K562 (cell line): ENCODE results near the gene ZKSCAN5. TPM values are rescaled to one million over a fixed set of nuclear protein-coding genes. Genes with fewer than 3 reads are reported as not detected.

Experiments
- ATAC-seq: fragments of 200-7000 bp; cut with Tn5 transposase; 3 replicates; pipeline ENCODE4 v1.9.1; 2020; ENCODE audit warnings: moderate library complexity
- BruUV-seq: library from RNA; stranded (reverse); fragments of 400-500 nt; replicated peaks from 2 replicates; lab custom pipeline; 2021; lab: Mats Ljungman, UMichigan
- CTCF ChIA-PET: fragments of 300-600 bp; formaldehyde crosslinking; extraction: SDS; loops from one replicate; lab custom pipeline; 2021; ENCODE audit warnings: low intra/inter-chr PET ratio; lab: Yijun Ruan, JAX
- POLR2A ChIA-PET: fragments of 300-600, 350-650 bp; sonication (Branson Sonifier 250); formaldehyde crosslinking; extraction: SDS; loops from one replicate; lab custom pipeline; 2021; ENCODE audit warnings: antibody characterized with exemption, inconsistent platforms; lab: Yijun Ruan, JAX
- DNase-seq, 4 experiments: peaks; one replicate each; pipeline versions ENCODE4 v3.0.0 to v3.0.0-alpha.2; 2011 to 2018; ENCODE audit warnings: low spot score in 3 of 4, mixed read lengths in 3 of 4; ENCODE audit errors: extremely low read depth in 1 of 4
- FAIRE-seq: peaks from 2 replicates; lab custom pipeline; 2011; peaks lifted over from hg19 to GRCh38; lab: Jason Lieb, UNC
- H2AFZ ChIP-seq: 2 replicates; pipeline ENCODE4 v1.6.0; 2011; ENCODE audit warnings: low read depth, low read length, control low read depth, inconsistent platforms
- H3K27ac ChIP-seq: fragments of 200-600 bp; 3 replicates; pipeline ENCODE4 v1.8.0; 2011; ENCODE audit warnings: low read depth, mild to moderate bottlenecking, control low read depth, inconsistent platforms, low read length, moderate library complexity, mixed read lengths; ENCODE audit errors: extremely low read depth
- H3K27me3 ChIP-seq, 2 experiments: fragments of 300-600 bp in 1 of 2; 2 replicates in 1 of 2; 3 replicates in 1 of 2; pipeline versions ENCODE4 v1.6.0 to v1.8.0; 2011; ENCODE audit warnings: inconsistent platforms in 2 of 2, low read length in 2 of 2, mild to moderate bottlenecking in 1 of 2, mixed read lengths in 1 of 2, moderate library complexity in 1 of 2; ENCODE audit not compliant: control insufficient read depth in 2 of 2, insufficient read depth in 2 of 2
- H3K36me3 ChIP-seq: fragments of 300-600 bp; 3 replicates; pipeline ENCODE4 v1.8.0; 2011; ENCODE audit warnings: mild to moderate bottlenecking, low read length, inconsistent platforms; ENCODE audit not compliant: control insufficient read depth, insufficient read depth
- H3K4me1 ChIP-seq, 2 experiments: fragments of 200-600 bp in 1 of 2; replicated peaks in 1 of 2; 2 replicates in 1 of 2; 3 replicates in 1 of 2; pipeline versions ENCODE4 v1.5.1 to v1.8.0; 2011; ENCODE audit warnings: inconsistent platforms in 2 of 2, low read length in 2 of 2, mild to moderate bottlenecking in 1 of 2, mixed read lengths in 1 of 2, moderate library complexity in 1 of 2; ENCODE audit not compliant: control insufficient read depth in 2 of 2, insufficient read depth in 2 of 2
- H3K4me2 ChIP-seq: 2 replicates; pipeline ENCODE4 v1.6.1; 2011; ENCODE audit warnings: low read length, control low read depth, inconsistent platforms, mixed read lengths; ENCODE audit not compliant: insufficient read depth
- H3K4me3 ChIP-seq: fragments of 200-600 bp; sonication (generic), shearing (Covaris generic); 2 replicates; pipeline ENCODE4 v1.5.1; 2016; ENCODE audit warnings: control low read depth, inconsistent platforms
- H3K79me2 ChIP-seq: fragments of 200-600 bp; 3 replicates; pipeline ENCODE4 v1.8.0; 2011; ENCODE audit warnings: low read length, inconsistent platforms; ENCODE audit not compliant: control insufficient read depth, insufficient read depth
- H3K9ac ChIP-seq, 2 experiments: 2 replicates each; pipeline versions ENCODE4 v1.6.0 to v1.6.1; 2011; ENCODE audit warnings: low read depth in 2 of 2, low read length in 2 of 2, control low read depth in 1 of 2, inconsistent platforms in 1 of 2, mild to moderate bottlenecking in 1 of 2, mixed read lengths in 1 of 2; ENCODE audit not compliant: insufficient read depth in 1 of 2
- H3K9me1 ChIP-seq: one replicate; pipeline ENCODE4 v1.6.0; 2011; ENCODE audit warnings: inconsistent platforms, mild to moderate bottlenecking, low read length, moderate library complexity; ENCODE audit not compliant: control insufficient read depth, insufficient read depth
- H3K9me3 ChIP-seq: replicated peaks from 2 replicates; pipeline ENCODE4 v1.5.1; 2011; ENCODE audit warnings: low read depth, low read length, inconsistent platforms; ENCODE audit not compliant: control insufficient read depth, insufficient read depth
- H4K20me1 ChIP-seq: replicated peaks from 2 replicates; pipeline ENCODE4 v1.6.1; 2011; ENCODE audit warnings: low read length, inconsistent platforms, mixed read lengths; ENCODE audit not compliant: control insufficient read depth, insufficient read depth
- CBX1 ChIP-seq: sonication (generic); IDR thresholded peaks from 2 replicates; pipeline ENCODE4 v1.6.1; 2016; ENCODE audit warnings: antibody characterized with exemption, low read depth, mild to moderate bottlenecking
- CBX5 ChIP-seq: IDR thresholded peaks from 2 replicates; pipeline ENCODE4 v1.6.1; 2014; ENCODE audit warnings: low read depth, borderline replicate concordance
- CXXC5 ChIP-seq: fragments of 250-450 bp; sonication (Bioruptor Pico); IDR thresholded peaks from 2 replicates; pipeline ENCODE4 v1.8.0; 2022; ENCODE audit warnings: inconsistent platforms, mild to moderate bottlenecking, moderate library complexity
- MCM5 ChIP-seq: fragments of 450-650 bp; IDR thresholded peaks from 2 replicates; pipeline ENCODE4 v1.6.1; 2016; ENCODE audit warnings: low read depth
- MEIS2 ChIP-seq: fragments of 450-650 bp; IDR thresholded peaks from 2 replicates; pipeline ENCODE4 v1.6.1; 2014; ENCODE audit warnings: mild to moderate bottlenecking; ENCODE audit not compliant: partially characterized antibody
- POLR2G ChIP-seq: fragments of 200-400 bp; formaldehyde crosslinking; IDR thresholded peaks from 2 replicates; pipeline ENCODE4 v1.6.1; 2017; ENCODE audit warnings: low read depth, mild to moderate bottlenecking, antibody characterized with exemption, low read length, moderate library complexity
- RBM17 ChIP-seq: fragments of 200-400 bp; formaldehyde crosslinking; IDR thresholded peaks from 2 replicates; pipeline ENCODE4 v1.6.1; 2017; ENCODE audit warnings: low read depth, mild to moderate bottlenecking, low read length, borderline replicate concordance
- TEAD4 ChIP-seq, 2 experiments: sonication (generic) in 1 of 2; formaldehyde crosslinking in 1 of 2; IDR thresholded peaks; 2 replicates each; pipeline versions ENCODE4 v1.6.1 to v1.8.0; 2012 to 2022; ENCODE audit warnings: borderline replicate concordance in 1 of 2, inconsistent platforms in 1 of 2, low read length in 1 of 2, mild to moderate bottlenecking in 1 of 2, missing genetic modification reagents in 1 of 2
- TGIF2 ChIP-seq: sonication (generic); formaldehyde crosslinking; IDR thresholded peaks from 2 replicates; pipeline ENCODE4 v1.8.1; 2022; ENCODE audit warnings: mild to moderate bottlenecking, missing genetic modification reagents, moderate library complexity
- ZNF75A ChIP-seq: fragments of 450-650 bp; formaldehyde crosslinking; IDR thresholded peaks from 2 replicates; pipeline ENCODE4 v1.4.0; 2020; ENCODE audit warnings: mild to moderate bottlenecking
- WGBS: fragments of 100-300 bp; shearing (Covaris generic); methylation state at CpG from one replicate; pipeline ENCODE4 v1.1.6; 2016; ENCODE audit warnings: low coverage, mixed read lengths; ENCODE audit not compliant: insufficient coverage; ENCODE audit errors: missing lambda C conversion rate; 5-methylcytosine and 5-hydroxymethylcytosine counted together
- in situ Hi-C: fragments of 300-500 bp; cut with MboI; formaldehyde crosslinking; loops from 4 replicates; pipeline ENCODE4 v1.15.0; 2018; ENCODE audit warnings: inconsistent platforms, mixed read lengths
- intact Hi-C: fragments of 100-400 bp; cut with micrococcal nuclease; formaldehyde crosslinking; loops from 2 replicates; pipeline ENCODE4 v1.14.2; 2022
- polyA plus RNA-seq, 8 experiments: library from polyadenylated mRNA; depleted of rRNA in 4 of 8; stranded (reverse) in 5 of 8; unstranded in 3 of 8; fragments of >200 nt; fragmentation: Nextera tagmentation in 2 of 8; fragmentation: Illumina TruSeq in 1 of 8; extraction: Ambion mirVana in 2 of 8; extraction: Trizol in 1 of 8; gene quantifications; 2 replicates each; pipeline versions ENCODE4 v1.2.1 to v1.2.3, GENCODE V29; 2011 to 2014; ENCODE audit warnings: inconsistent platforms in 1 of 8, missing spikeins in 1 of 8
- total RNA-seq, 7 experiments: library from RNA; depleted of rRNA in 6 of 7; stranded (reverse); fragments of >200 nt in 6 of 7; fragmentation: Illumina TruSeq in 2 of 7; extraction: Trizol in 2 of 7; gene quantifications; 2 replicates each; pipeline versions ENCODE4 v1.2.1 to v1.2.3, GENCODE V29; 2011 to 2021; ENCODE audit warnings: low replicate concordance in 1 of 7
- TF ChIP-seq, protein P1 (sequence below): fragments of 450-650 bp; IDR thresholded peaks from 2 replicates; pipeline ENCODE4 v1.6.1; 2018; ENCODE audit warnings: mild to moderate bottlenecking, low read depth; ENCODE audit not compliant: partially characterized antibody
- TF ChIP-seq, protein P2 (sequence below): sonication (generic); formaldehyde crosslinking; IDR thresholded peaks from 2 replicates; pipeline ENCODE4 v1.8.0; 2022; ENCODE audit warnings: missing genetic modification reagents, mild to moderate bottlenecking, moderate library complexity, borderline replicate concordance
- TF ChIP-seq, protein P3 (sequence below): fragments of 200-800 bp; sonication (Bioruptor generic); IDR thresholded peaks from 2 replicates; pipeline ENCODE4 v1.6.1; 2017; ENCODE audit warnings: missing genetic modification characterization, missing compliant biosample characterization
- TF ChIP-seq, protein P4 (sequence below), 2 experiments: fragments of 450-650 bp in 1 of 2; sonication (generic) in 1 of 2; formaldehyde crosslinking in 1 of 2; IDR thresholded peaks in 1 of 2; conservative IDR thresholded peaks in 1 of 2; 2 replicates each; pipeline versions ENCODE4 v1.6.1 to v1.8.1; 2016 to 2023; ENCODE audit warnings: mild to moderate bottlenecking in 2 of 2, moderate library complexity in 2 of 2, inconsistent platforms in 1 of 2, missing genetic modification reagents in 1 of 2
- TF ChIP-seq, protein P5 (sequence below), 2 experiments: fragments of 450-650 bp; conservative IDR thresholded peaks; 2 replicates each; pipeline ENCODE4 v1.6.1; 2017; ENCODE audit warnings: mild to moderate bottlenecking in 2 of 2, moderate library complexity in 2 of 2

The ZKSCAN5 gene
- total and polyA plus RNA-seq, 9 of the 15 experiments (the other 6 are each of a cell fraction or from before 2014, with no cell fraction given) = 4.2 to 19.0 (median 15.0) TPM

DNA sequence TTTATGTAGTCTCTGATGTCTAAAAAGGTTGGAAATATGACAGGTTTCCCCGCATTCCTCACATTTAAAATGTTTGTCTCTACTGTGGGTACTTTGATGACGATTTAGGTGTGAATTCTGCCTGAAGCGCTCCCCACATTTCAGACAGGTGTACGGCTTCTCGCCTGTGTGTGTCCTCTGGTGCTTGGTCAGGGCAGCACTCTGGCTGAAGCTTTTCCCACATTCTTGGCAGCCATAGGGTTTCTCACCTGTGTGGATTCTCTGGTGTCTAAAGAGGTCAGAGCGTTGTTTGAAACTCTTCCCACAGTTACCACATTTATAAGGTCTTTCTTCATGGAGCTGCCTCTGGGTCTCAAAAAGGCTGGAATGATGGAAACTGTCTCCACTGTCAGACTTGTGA lies 10.6 kb upstream of the ZKSCAN5 start:
- Histone ChIP-seq H3K36me3 (peaks cover 64% of the 10 kb centered on the region), H2AFZ (no peak overlapping the region), H3K27me3 (no peaks in the 10 kb centered on the region), H3K9me1 (peaks cover 3% of the 10 kb centered on the region), H3K9me3 (peaks cover 19% of the 10 kb centered on the region), H3K79me2 (peaks cover 35% of the 10 kb centered on the region), H3K4me2 (no peak overlapping the region), H3K4me3 (no peak overlapping the region), H3K9ac (no peak overlapping the region), H3K4me1 (peaks cover 2 to 5% of the 10 kb centered on the region in 2 experiments; a peak in 3 of 5 replicates), H3K27ac (no peak overlapping the region), H4K20me1 (peaks cover 12% of the 10 kb centered on the region)
- no peak for ATAC-seq
- in situ Hi-C loops (no loop called here), intact Hi-C loops (no loop called here)
- BruUV-seq = no TSS peak
- DNase-seq = no peak
- CTCF ChIA-PET = no interaction called here
- peak; percentile 44 for FAIRE-seq
- 98% methylated on average over 6 of the region's 6 CpGs for WGBS
- POLR2A ChIA-PET = interaction anchor here (1.2 kb wide), 1 partner anchor 12 kb away, joined by 3 read pairs; no protein-coding TSS in a partner anchor
- TF ChIP-seq POLR2G (no peak), CBX1 (peak; percentile 95), MEIS2 (no peak), MCM5 (no peak), TEAD4 (IDR thresholded peaks at IDR 0.05; ENCODE audit: low read length) (peak; percentile 49; the same call in 1 of the 2 replicates), TEAD4 (CRISPR knock-in tag; IDR thresholded peaks at IDR 0.05; ENCODE audit: borderline replicate concordance) (no peak), CBX5 (peak; percentile 79; the same call in 1 of the 2 replicates), CXXC5 (CRISPR knock-in tag) (no peak), RBM17 (no peak), TGIF2 (no peak), ZNF75A (peak; percentile 97)
- TF ChIP-seq, protein P1, sequence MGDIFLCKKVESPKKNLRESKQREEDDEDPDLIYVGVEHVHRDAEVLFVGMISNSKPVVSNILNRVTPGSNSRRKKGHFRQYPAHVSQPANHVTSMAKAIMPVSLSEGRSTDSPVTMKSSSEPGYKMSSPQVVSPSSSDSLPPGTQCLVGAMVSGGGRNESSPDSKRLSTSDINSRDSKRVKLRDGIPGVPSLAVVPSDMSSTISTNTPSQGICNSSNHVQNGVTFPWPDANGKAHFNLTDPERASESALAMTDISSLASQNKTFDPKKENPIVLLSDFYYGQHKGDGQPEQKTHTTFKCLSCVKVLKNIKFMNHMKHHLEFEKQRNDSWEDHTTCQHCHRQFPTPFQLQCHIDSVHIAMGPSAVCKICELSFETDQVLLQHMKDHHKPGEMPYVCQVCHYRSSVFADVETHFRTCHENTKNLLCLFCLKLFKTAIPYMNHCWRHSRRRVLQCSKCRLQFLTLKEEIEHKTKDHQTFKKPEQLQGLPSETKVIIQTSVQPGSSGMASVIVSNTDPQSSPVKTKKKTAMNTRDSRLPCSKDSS = peak; percentile 71
- TF ChIP-seq, protein P2, sequence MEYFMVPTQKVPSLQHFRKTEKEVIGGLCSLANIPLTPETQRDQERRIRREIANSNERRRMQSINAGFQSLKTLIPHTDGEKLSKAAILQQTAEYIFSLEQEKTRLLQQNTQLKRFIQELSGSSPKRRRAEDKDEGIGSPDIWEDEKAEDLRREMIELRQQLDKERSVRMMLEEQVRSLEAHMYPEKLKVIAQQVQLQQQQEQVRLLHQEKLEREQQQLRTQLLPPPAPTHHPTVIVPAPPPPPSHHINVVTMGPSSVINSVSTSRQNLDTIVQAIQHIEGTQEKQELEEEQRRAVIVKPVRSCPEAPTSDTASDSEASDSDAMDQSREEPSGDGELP (CRISPR knock-in tag) = no peak
- TF ChIP-seq, protein P3, sequence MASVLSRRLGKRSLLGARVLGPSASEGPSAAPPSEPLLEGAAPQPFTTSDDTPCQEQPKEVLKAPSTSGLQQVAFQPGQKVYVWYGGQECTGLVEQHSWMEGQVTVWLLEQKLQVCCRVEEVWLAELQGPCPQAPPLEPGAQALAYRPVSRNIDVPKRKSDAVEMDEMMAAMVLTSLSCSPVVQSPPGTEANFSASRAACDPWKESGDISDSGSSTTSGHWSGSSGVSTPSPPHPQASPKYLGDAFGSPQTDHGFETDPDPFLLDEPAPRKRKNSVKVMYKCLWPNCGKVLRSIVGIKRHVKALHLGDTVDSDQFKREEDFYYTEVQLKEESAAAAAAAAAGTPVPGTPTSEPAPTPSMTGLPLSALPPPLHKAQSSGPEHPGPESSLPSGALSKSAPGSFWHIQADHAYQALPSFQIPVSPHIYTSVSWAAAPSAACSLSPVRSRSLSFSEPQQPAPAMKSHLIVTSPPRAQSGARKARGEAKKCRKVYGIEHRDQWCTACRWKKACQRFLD (CRISPR knock-in tag) = no peak
- TF ChIP-seq, protein P4, sequence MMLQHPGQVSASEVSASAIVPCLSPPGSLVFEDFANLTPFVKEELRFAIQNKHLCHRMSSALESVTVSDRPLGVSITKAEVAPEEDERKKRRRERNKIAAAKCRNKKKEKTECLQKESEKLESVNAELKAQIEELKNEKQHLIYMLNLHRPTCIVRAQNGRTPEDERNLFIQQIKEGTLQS (IDR thresholded peaks at IDR 0.05) = no peak
- TF ChIP-seq, protein P4 (CRISPR knock-in tag; conservative IDR thresholded peaks at IDR 0.05) = 0 out of 2 replicates have a peak, but pooled peaks have one; percentile 40
- TF ChIP-seq, protein P5, sequence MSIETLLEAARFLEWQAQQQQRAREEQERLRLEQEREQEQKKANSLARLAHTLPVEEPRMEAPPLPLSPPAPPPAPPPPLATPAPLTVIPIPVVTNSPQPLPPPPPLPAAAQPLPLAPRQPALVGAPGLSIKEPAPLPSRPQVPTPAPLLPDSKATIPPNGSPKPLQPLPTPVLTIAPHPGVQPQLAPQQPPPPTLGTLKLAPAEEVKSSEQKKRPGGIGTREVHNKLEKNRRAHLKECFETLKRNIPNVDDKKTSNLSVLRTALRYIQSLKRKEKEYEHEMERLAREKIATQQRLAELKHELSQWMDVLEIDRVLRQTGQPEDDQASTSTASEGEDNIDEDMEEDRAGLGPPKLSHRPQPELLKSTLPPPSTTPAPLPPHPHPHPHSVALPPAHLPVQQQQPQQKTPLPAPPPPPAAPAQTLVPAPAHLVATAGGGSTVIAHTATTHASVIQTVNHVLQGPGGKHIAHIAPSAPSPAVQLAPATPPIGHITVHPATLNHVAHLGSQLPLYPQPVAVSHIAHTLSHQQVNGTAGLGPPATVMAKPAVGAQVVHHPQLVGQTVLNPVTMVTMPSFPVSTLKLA (conservative IDR thresholded peaks at IDR 0.05) = no peak
